GM23338 (cell line): ENCODE measurements around the gene RXFP1. TPM values are rescaled to one million over a fixed set of nuclear protein-coding genes. Genes with fewer than 3 reads are reported as not detected.
"Not testable (repeated sequence)": the region's sequence is repeated elsewhere in the genome, so short reads cannot be mapped to it uniquely, and the experiment has no call there.

ENCODE experiments used
- ATAC-seq: fragments of 200-7000 bp; cut with Tn5 transposase; 3 replicates; pipeline ENCODE4 v1.9.1; 2020
- DNase-seq: peaks from one replicate; pipeline ENCODE4 v3.0.0-alpha.2; 2015; ENCODE audit warnings: low spot score
- H2AFZ ChIP-seq: fragments of 200-600 bp; sonication (generic); 2 replicates; pipeline ENCODE4 v1.8.0; 2016; ENCODE audit warnings: antibody characterized with exemption, mild to moderate bottlenecking, moderate library complexity
- H3F3A ChIP-seq: fragments of 200-600 bp; sonication (generic); replicated peaks from 2 replicates; pipeline ENCODE4 v1.8.0; 2017; ENCODE audit warnings: antibody characterized with exemption, mixed run types, low read depth
- H3K27ac ChIP-seq: fragments of 200-600 bp; sonication (generic); 2 replicates; pipeline ENCODE4 v1.6.1; 2016; ENCODE audit warnings: low read depth
- H3K27me3 ChIP-seq: fragments of 200-600 bp; sonication (generic); 2 replicates; pipeline ENCODE4 v1.8.0; 2016; ENCODE audit warnings: mild to moderate bottlenecking, mixed run types, moderate library complexity; ENCODE audit not compliant: insufficient read depth
- H3K36me3 ChIP-seq: fragments of 200-600 bp; sonication (generic); 2 replicates; pipeline ENCODE4 v1.8.0; 2016; ENCODE audit warnings: mild to moderate bottlenecking; ENCODE audit not compliant: insufficient read depth
- H3K4me1 ChIP-seq: fragments of 200-600 bp; sonication (generic); 2 replicates; pipeline ENCODE4 v1.8.0; 2016; ENCODE audit warnings: mild to moderate bottlenecking, moderate library complexity; ENCODE audit not compliant: insufficient read depth
- H3K4me2 ChIP-seq: fragments of 200-600 bp; sonication (generic); 2 replicates; pipeline ENCODE4 v1.7.1; 2017; ENCODE audit warnings: mixed run types
- H3K4me3 ChIP-seq: fragments of 200-600 bp; sonication (generic); 2 replicates; pipeline ENCODE4 v1.6.1; 2016; ENCODE audit warnings: mixed run types
- H3K79me2 ChIP-seq: fragments of 200-600 bp; sonication (generic); replicated peaks from 2 replicates; pipeline ENCODE4 v1.8.0; 2017; ENCODE audit warnings: mild to moderate bottlenecking; ENCODE audit not compliant: insufficient read depth
- H3K9me2 ChIP-seq: fragments of 200-600 bp; sonication (generic); 2 replicates; pipeline ENCODE4 v1.8.0; 2017; ENCODE audit not compliant: insufficient read depth
- H4K20me1 ChIP-seq: fragments of 200-600 bp; sonication (generic); replicated peaks from 2 replicates; pipeline ENCODE4 v1.8.0; 2017; ENCODE audit warnings: mild to moderate bottlenecking; ENCODE audit not compliant: insufficient read depth
- H3K27ac Mint-ChIP-seq: 2 replicates; pipeline ENCODE4 v1.8.0; 2020; ENCODE audit warnings: inconsistent platforms, mild to moderate bottlenecking, moderate library complexity, mixed read lengths
- H3K27me3 Mint-ChIP-seq: 3 replicates; pipeline ENCODE4 v1.8.0; 2022; ENCODE audit warnings: low read depth, mild to moderate bottlenecking, moderate library complexity, mixed read lengths, inconsistent platforms; ENCODE audit not compliant: insufficient read depth, poor library complexity
- H3K36me3 Mint-ChIP-seq: 3 replicates; pipeline ENCODE4 v1.8.0; 2021; ENCODE audit warnings: low read depth, mild to moderate bottlenecking, inconsistent platforms, moderate library complexity, mixed read lengths
- H3K4me1 Mint-ChIP-seq: 3 replicates; pipeline ENCODE4 v1.8.0; 2020; ENCODE audit warnings: mild to moderate bottlenecking, inconsistent platforms, mixed read lengths
- H3K4me3 Mint-ChIP-seq: 3 replicates; pipeline ENCODE4 v1.8.0; 2021; ENCODE audit warnings: moderate library complexity, mild to moderate bottlenecking, inconsistent platforms, mixed read lengths
- H3K9me3 Mint-ChIP-seq: 3 replicates; pipeline ENCODE4 v1.8.0; 2020; ENCODE audit warnings: moderate library complexity, mild to moderate bottlenecking, inconsistent platforms, mixed read lengths
- CREB1 ChIP-seq: fragments of 250-450 bp; sonication (Bioruptor Pico); IDR thresholded peaks from 2 replicates; pipeline ENCODE4 v1.5.0; 2020; ENCODE audit warnings: low read depth, mild to moderate bottlenecking, moderate library complexity
- EZH2 ChIP-seq: fragments of 200-600 bp; sonication (generic); IDR thresholded peaks from one replicate; pipeline ENCODE4 v1.8.0; 2017; ENCODE audit warnings: antibody characterized with exemption, mild to moderate bottlenecking, low read depth; ENCODE audit not compliant: unreplicated experiment
- ZNF331 ChIP-seq: fragments of 250-450 bp; sonication (Bioruptor Pico); IDR thresholded peaks from 2 replicates; pipeline ENCODE4 v1.5.0; 2020; ENCODE audit warnings: low read depth, mild to moderate bottlenecking, moderate library complexity
- polyA plus RNA-seq: library from polyadenylated mRNA; unstranded; fragments of >200 nt; fragmentation: Nextera tagmentation; extraction: Ambion mirVana; gene quantifications from 2 replicates; pipeline ENCODE4 v1.2.1, GENCODE V29; 2016
- total RNA-seq: library from RNA; depleted of rRNA; stranded (reverse); fragments of >200 nt; shearing (Covaris generic); gene quantifications from 2 replicates; pipeline ENCODE4 v1.2.3, GENCODE V29; 2014

RXFP1 gene
- total and polyA plus RNA-seq, 2 experiments from 2014 or later = 0.63 TPM; not detected in 1

- Histone ChIP-seq H3K4me2 (no peak overlapping the region), H3K4me3 (no peak overlapping the region), H3K4me1 (no peaks in the 10 kb centered on the region), H3K9me2 (0 out of 2 replicates have a peak, but pooled peaks cover 2% of the 10 kb centered on the region), H3K36me3 (no peaks in the 10 kb centered on the region), H3K27ac (no peak overlapping the region), H4K20me1 (no peaks in the 10 kb centered on the region), H3K79me2 (no peaks in the 10 kb centered on the region), H2AFZ (no peak overlapping the region), H3F3A (no peaks in the 10 kb centered on the region), H3K27me3 (no peaks in the 10 kb centered on the region)
- no peak overlapping the region for H3K4me3 Mint-ChIP-seq
- DNase-seq = no peak
- no peak overlapping the region for H3K27ac Mint-ChIP-seq
- no peak for ATAC-seq
- H3K27me3 Mint-ChIP-seq = peaks cover 6% of the 10 kb centered on the region
- H3K9me3 Mint-ChIP-seq = peaks cover 4% of the 10 kb centered on the region; the same call in 1 of the 3 replicates
- TF ChIP-seq EZH2 (no peak), ZNF331 (CRISPR knock-in tag) (no peak), CREB1 (CRISPR knock-in tag) (no peak)
- H3K4me1 Mint-ChIP-seq = peaks cover 31% of the 10 kb centered on the region
- no peaks in the 10 kb centered on the region; the same call in 2 of the 3 replicates for H3K36me3 Mint-ChIP-seq
Measured at GRCh38 chr4:158657291-158657690, 135.6 kb downstream of the RXFP1 start.

GRCh38 chr4:158663255-158663654 is 141.6 kb downstream of the RXFP1 start:
- H3K36me3 ChIP-seq, H3K27ac ChIP-seq, H3K27ac Mint-ChIP-seq, H3K4me2 ChIP-seq, DNase-seq, H4K20me1 ChIP-seq, H3K4me3 ChIP-seq, H3K27me3 ChIP-seq, H3K4me1 ChIP-seq, ATAC-seq, H3K9me3 Mint-ChIP-seq, H3K4me3 Mint-ChIP-seq, H2AFZ ChIP-seq, H3F3A ChIP-seq, H3K9me2 ChIP-seq, H3K27me3 Mint-ChIP-seq: not testable (repeated sequence)
- H3K79me2 ChIP-seq = peaks cover 18% of the 10 kb centered on the region
- Mint-ChIP-seq H3K4me1 (peaks cover 22% of the 10 kb centered on the region), H3K36me3 (peaks cover 20% of the 10 kb centered on the region)

- DNase-seq, H3K36me3 ChIP-seq, H4K20me1 ChIP-seq, H3K9me2 ChIP-seq, H3K27me3 ChIP-seq, H3K4me3 ChIP-seq, H3K4me3 Mint-ChIP-seq, H3K27me3 Mint-ChIP-seq, H3K9me3 Mint-ChIP-seq, H3K27ac ChIP-seq, H3K4me1 ChIP-seq, H2AFZ ChIP-seq, H3K27ac Mint-ChIP-seq, H3F3A ChIP-seq, ATAC-seq, H3K4me2 ChIP-seq: not testable (repeated sequence)
- peaks cover 25% of the 10 kb centered on the region for H3K79me2 ChIP-seq
- H3K36me3 Mint-ChIP-seq = peaks cover 21% of the 10 kb centered on the region
- H3K4me1 Mint-ChIP-seq = peaks cover 17% of the 10 kb centered on the region
Measured at GRCh38 chr4:158663707-158664625, 142.3 kb downstream of the RXFP1 start.

DNA sequence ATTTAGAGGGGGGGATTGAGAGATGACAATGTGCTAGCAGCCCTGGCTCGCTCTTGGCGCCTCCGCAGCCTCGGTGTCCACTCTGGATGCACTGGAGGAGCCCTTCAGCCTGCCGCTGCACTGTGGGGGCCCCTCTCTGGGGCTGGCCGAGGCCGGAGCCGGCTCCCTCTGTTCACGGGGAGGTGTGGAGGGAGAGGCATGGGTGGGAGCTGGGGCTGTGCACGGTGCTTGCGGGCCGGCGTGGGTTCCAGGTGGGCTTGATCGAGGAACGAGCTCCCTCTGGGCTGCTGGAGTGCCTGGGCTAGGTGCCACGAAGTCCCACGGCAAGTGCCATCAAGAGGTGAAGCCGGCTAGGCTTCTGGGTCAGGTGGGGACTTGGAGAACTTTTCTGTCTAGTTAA is 143.1 kb downstream of the RXFP1 start:
- Mint-ChIP-seq H3K4me1 (peaks cover 11% of the 10 kb centered on the region), H3K9me3 (no peaks in the 10 kb centered on the region), H3K36me3 (peaks cover 26% of the 10 kb centered on the region), H3K4me3 (no peak overlapping the region), H3K27ac (no peak overlapping the region), H3K27me3 (peaks cover 3% of the 10 kb centered on the region)
- peaks cover 5% of the 10 kb centered on the region; the same call in 1 of the 2 replicates for H3K36me3 ChIP-seq
- no peak overlapping the region for H3K4me2 ChIP-seq
- no peak for TF ChIP-seq EZH2
- TF ChIP-seq CREB1 (CRISPR knock-in tag) = no peak
- ATAC-seq (no peak), DNase-seq (no peak)
- H3K27me3 ChIP-seq = no peaks in the 10 kb centered on the region
- H4K20me1 ChIP-seq = no peaks in the 10 kb centered on the region; the same call in 1 of the 2 replicates
- no peak overlapping the region for H3K27ac ChIP-seq
- 0 out of 2 replicates have a peak, but pooled peaks cover 2% of the 10 kb centered on the region for H3K9me2 ChIP-seq
- peaks cover 34% of the 10 kb centered on the region for H3K79me2 ChIP-seq
- H3F3A ChIP-seq = no peaks in the 10 kb centered on the region
- no peaks in the 10 kb centered on the region for H3K4me1 ChIP-seq
- H2AFZ ChIP-seq = no peak overlapping the region
- H3K4me3 ChIP-seq = no peak overlapping the region
